ENCODE data around the gene CSNK1G1.

- no peak for TF ChIP-seq CTCF (conservative IDR thresholded peaks at IDR 0.05 in 1 of 2, IDR thresholded peaks at IDR 0.05 in 1 of 2; ENCODE audit: low read depth in 1 of 2, low read length in 2 of 2)
- TF ChIP-seq EZH2 (IDR thresholded peaks at IDR 0.05; ENCODE audit: low read length, missing control alignments) = no peak
Observed at GRCh38 chr15:64236156-64236894, 119.6 kb downstream of the CSNK1G1 start.
